Astrocyte of the spinal cord (primary cell): ENCODE results near the gene TMCC1.

Experiments
- DNase-seq: peaks from one replicate; pipeline ENCODE4 v3.0.0; 2011; ENCODE audit warnings: low read depth, low spot score
- H3K4me3 ChIP-seq: 2 replicates; pipeline ENCODE4 v1.5.1; 2011; ENCODE audit warnings: low read depth, mild to moderate bottlenecking, low read length, moderate library complexity
- CTCF ChIP-seq: IDR thresholded peaks from 2 replicates; pipeline ENCODE4 v1.5.1; 2012; ENCODE audit warnings: low read depth, mild to moderate bottlenecking, low read length, inconsistent platforms
- in situ Hi-C: cut with HindIII; loops from 2 replicates; pipeline ENCODE4 v1.10.0; 2017; ENCODE audit warnings: low sequenced_read_pairs

Gene TMCC1

GRCh38 chr3:129619726-129620162 lies 273.8 kb downstream of the TMCC1 start:
- DNase-seq, result no peak
- H3K4me3 ChIP-seq, result no peak overlapping the region
- TF ChIP-seq CTCF, result no peak
- in situ Hi-C loops, result no loop called here

- in situ Hi-C loops, result no loop called here
- no peak overlapping the region for H3K4me3 ChIP-seq
- DNase-seq, result no peak
- TF ChIP-seq CTCF, result no peak
These were observed 274.4 kb downstream of the TMCC1 start for GRCh38 chr3:129618901-129619671.

GRCh38 chr3:129618186-129618820 lies 275.2 kb downstream of the TMCC1 start:
- in situ Hi-C loops, result no loop called here
- DNase-seq, result no peak

GRCh38 chr3:129617381-129618185 lies 275.9 kb downstream of the TMCC1 start:
- TF ChIP-seq CTCF, result no peak
- no peak for DNase-seq
- H3K4me3 ChIP-seq, result no peak overlapping the region
- in situ Hi-C loops, result no loop called here

More at GRCh38 chr3:129618186-129618820, 275.2 kb downstream of the TMCC1 start:
- H3K4me3 ChIP-seq, result no peak overlapping the region
- no peak for TF ChIP-seq CTCF

GRCh38 chr3:129616713-129617112 lies 276.8 kb downstream of the TMCC1 start:
- in situ Hi-C loops, result no loop called here
- TF ChIP-seq CTCF, result no peak
- no peak overlapping the region for H3K4me3 ChIP-seq
- no peak for DNase-seq

GRCh38 chr3:129616291-129616690 lies 277.2 kb downstream of the TMCC1 start:
- H3K4me3 ChIP-seq, result no peak overlapping the region
- DNase-seq, result no peak
- no peak for TF ChIP-seq CTCF
- in situ Hi-C loops, result no loop called here
